H9 (cell line): Measurements from ENCODE around the gene ARL11. TPM values are rescaled to one million over a fixed set of nuclear protein-coding genes. Genes with fewer than 3 reads are reported as not detected.

Source experiments
- DNase-seq: peaks from one replicate; pipeline ENCODE4 v3.0.0-alpha.2; 2017
- H2AFZ ChIP-seq: one replicate; pipeline ENCODE4 v1.6.1; 2013; ENCODE audit warnings: mild to moderate bottlenecking, low read length, control low read depth, moderate library complexity
- H2AK5ac ChIP-seq: 2 replicates; pipeline ENCODE4 v1.6.1; 2013; ENCODE audit warnings: low read length, control low read depth, mixed read lengths; ENCODE audit not compliant: insufficient read length
- H2BK120ac ChIP-seq: one replicate; pipeline ENCODE4 v1.6.1; 2013; ENCODE audit warnings: low read depth, mild to moderate bottlenecking, low read length, control low read depth, inconsistent platforms; ENCODE audit not compliant: poor library complexity, severe bottlenecking
- H2BK12ac ChIP-seq: 2 replicates; pipeline ENCODE4 v1.6.1; 2013; ENCODE audit warnings: low read length, control low read depth, mixed read lengths, low read depth; ENCODE audit not compliant: insufficient read length
- H2BK15ac ChIP-seq: 2 replicates; pipeline ENCODE4 v1.6.1; 2013; ENCODE audit warnings: low read depth, low read length, control low read depth
- H2BK20ac ChIP-seq: one replicate; pipeline ENCODE4 v1.6.1; 2013; ENCODE audit warnings: low read depth, mild to moderate bottlenecking, low read length, control low read depth, inconsistent platforms; ENCODE audit not compliant: poor library complexity, severe bottlenecking
- H2BK5ac ChIP-seq: 2 replicates; pipeline ENCODE4 v1.6.1; 2013; ENCODE audit warnings: low read length, control low read depth, mixed read lengths; ENCODE audit not compliant: insufficient read length
- H3K14ac ChIP-seq: 2 replicates; pipeline ENCODE4 v1.6.1; 2013; ENCODE audit warnings: low read length, control low read depth; ENCODE audit not compliant: insufficient read depth
- H3K18ac ChIP-seq: 2 replicates; pipeline ENCODE4 v1.6.1; 2013; ENCODE audit warnings: low read depth, mild to moderate bottlenecking, mixed read lengths, low read length, control low read depth; ENCODE audit not compliant: insufficient read length
- H3K23ac ChIP-seq: 2 replicates; pipeline ENCODE4 v1.6.1; 2013; ENCODE audit warnings: low read length, control low read depth, mixed read lengths, low read depth; ENCODE audit not compliant: insufficient read length
- H3K23me2 ChIP-seq: 2 replicates; pipeline ENCODE4 v1.6.1; 2013; ENCODE audit warnings: low read depth, mild to moderate bottlenecking, mixed read lengths, low read length, control low read depth; ENCODE audit not compliant: insufficient read length, poor library complexity, severe bottlenecking
- H3K27ac ChIP-seq: 2 replicates; pipeline ENCODE4 v1.5.1; 2013; ENCODE audit warnings: low read length, control low read depth, mixed read lengths, low read depth; ENCODE audit not compliant: insufficient read length
- H3K27me3 ChIP-seq: 2 replicates; pipeline ENCODE4 v1.6.1; 2013; ENCODE audit warnings: low read length, control low read depth, inconsistent platforms; ENCODE audit not compliant: insufficient read depth
- H3K4ac ChIP-seq: 2 replicates; pipeline ENCODE4 v1.6.1; 2013; ENCODE audit warnings: low read depth, mild to moderate bottlenecking, control low read depth, inconsistent platforms, low read length, moderate library complexity
- H3K4me1 ChIP-seq: 2 replicates; pipeline ENCODE4 v1.6.1; 2013; ENCODE audit warnings: low read length, control low read depth, inconsistent platforms; ENCODE audit not compliant: insufficient read depth
- H3K4me2 ChIP-seq: 2 replicates; pipeline ENCODE4 v1.6.1; 2013; ENCODE audit warnings: low read length, control low read depth, mixed read lengths; ENCODE audit not compliant: insufficient read length, insufficient read depth
- H3K56ac ChIP-seq: 2 replicates; pipeline ENCODE4 v1.6.1; 2013; ENCODE audit warnings: low read depth, mild to moderate bottlenecking, mixed read lengths, low read length, control low read depth; ENCODE audit not compliant: insufficient read length
- H3K79me1 ChIP-seq: 2 replicates; pipeline ENCODE4 v1.6.1; 2013; ENCODE audit warnings: low read depth, mild to moderate bottlenecking, moderate library complexity, low read length, control low read depth, inconsistent platforms; ENCODE audit not compliant: insufficient read depth, poor library complexity, severe bottlenecking
- H3K79me2 ChIP-seq: 2 replicates; pipeline ENCODE4 v1.6.1; 2013; ENCODE audit warnings: low read length, control low read depth, inconsistent platforms; ENCODE audit not compliant: insufficient read depth
- H3K9ac ChIP-seq: 2 replicates; pipeline ENCODE4 v1.6.1; 2013; ENCODE audit warnings: low read length, control low read depth, mixed read lengths; ENCODE audit not compliant: insufficient read length; ENCODE audit errors: extremely low read depth
- H3K9me3 ChIP-seq: one replicate; pipeline ENCODE4 v1.6.1; 2013; ENCODE audit warnings: low read depth, low read length, inconsistent platforms; ENCODE audit not compliant: control insufficient read depth
- H3T11ph ChIP-seq: one replicate; pipeline ENCODE4 v1.6.1; 2013; ENCODE audit warnings: mild to moderate bottlenecking, low read length, control low read depth, inconsistent platforms
- H4K20me1 ChIP-seq: one replicate; pipeline ENCODE4 v1.6.1; 2013; ENCODE audit not compliant: control insufficient read depth, insufficient read length, insufficient read depth
- H4K5ac ChIP-seq: 2 replicates; pipeline ENCODE4 v1.6.1; 2013; ENCODE audit warnings: low read depth, mild to moderate bottlenecking, mixed read lengths, low read length, control low read depth; ENCODE audit not compliant: insufficient read length
- H4K8ac ChIP-seq: replicated peaks from 2 replicates; pipeline ENCODE4 v1.6.1; 2013; ENCODE audit warnings: low read length, control low read depth, mixed read lengths, low read depth; ENCODE audit not compliant: insufficient read length
- H4K91ac ChIP-seq: 2 replicates; pipeline ENCODE4 v1.6.1; 2013; ENCODE audit warnings: low read depth, mild to moderate bottlenecking, moderate library complexity, mixed read lengths, low read length, control low read depth; ENCODE audit not compliant: insufficient read length
- H3K27ac Mint-ChIP-seq, 3 experiments: 2 replicates in 2 of 3; 3 replicates in 1 of 3; pipeline ENCODE4 v1.8.0; 2020 to 2021; ENCODE audit warnings: mixed read lengths in 3 of 3, mild to moderate bottlenecking in 1 of 3, moderate library complexity in 1 of 3
- H3K27me3 Mint-ChIP-seq: 2 replicates; pipeline ENCODE4 v1.8.0; 2021; ENCODE audit warnings: low read depth, mild to moderate bottlenecking, moderate library complexity, mixed read lengths
- H3K36me3 Mint-ChIP-seq, 3 experiments: 2 replicates in 2 of 3; 3 replicates in 1 of 3; pipeline ENCODE4 v1.8.0; 2020 to 2021; ENCODE audit warnings: low read depth in 3 of 3, mixed read lengths in 3 of 3; ENCODE audit not compliant: insufficient read depth in 1 of 3
- H3K4me1 Mint-ChIP-seq, 2 experiments: 2 replicates each; pipeline ENCODE4 v1.8.0; 2020; ENCODE audit warnings: mixed read lengths in 2 of 2
- H3K4me3 Mint-ChIP-seq, 2 experiments: 2 replicates in 1 of 2; 3 replicates in 1 of 2; pipeline ENCODE4 v1.8.0; 2020 to 2021; ENCODE audit warnings: mild to moderate bottlenecking in 2 of 2, mixed read lengths in 2 of 2, moderate library complexity in 1 of 2
- H3K9me3 Mint-ChIP-seq, 2 experiments: 2 replicates in 1 of 2; 3 replicates in 1 of 2; pipeline ENCODE4 v1.8.0; 2020; ENCODE audit warnings: mild to moderate bottlenecking in 2 of 2, mixed read lengths in 2 of 2, moderate library complexity in 1 of 2
- WGBS: extraction: QIAGEN DNeasy Blood & Tissue Kit; methylation state at CpG from one replicate; pipeline ENCODE4 v1.1.7; 2013; ENCODE audit warnings: missing lambda C conversion rate, low lambda C conversion rate, mixed read lengths; ENCODE audit not compliant: insufficient read length; ENCODE audit errors: extremely low coverage; 5-methylcytosine and 5-hydroxymethylcytosine counted together
- total RNA-seq: library from RNA; stranded (reverse); gene quantifications from 2 replicates; pipeline ENCODE4 v1.2.1, GENCODE V29; 2021
- TF ChIP-seq, protein P1 (sequence below): fragments of 200-600 bp; sonication (generic); conservative IDR thresholded peaks from 3 replicates; pipeline ENCODE4 v1.8.0; 2021; ENCODE audit warnings: antibody characterized with exemption, mild to moderate bottlenecking

ARL11 gene
- total RNA-seq, 1 experiment from 2014 or later = 0.42 TPM

GRCh38 chr13:49667773-49668172, 39.5 kb downstream of the ARL11 start:
- Histone ChIP-seq H4K5ac (no peak overlapping the region), H3K79me1 (no peaks in the 10 kb centered on the region), H3K23ac (no peak overlapping the region), H4K91ac (no peak overlapping the region), H3K9me3 (no peaks in the 10 kb centered on the region), H3K14ac (no peak overlapping the region), H2BK5ac (no peak overlapping the region), H4K20me1 (no peaks in the 10 kb centered on the region), H2BK15ac (no peak overlapping the region), H3K23me2 (no peaks in the 10 kb centered on the region), H3K9ac (no peak overlapping the region), H3K56ac (no peak overlapping the region), H2BK12ac (no peak overlapping the region), H3K27me3 (no peaks in the 10 kb centered on the region), H3T11ph (no peak overlapping the region), H2BK20ac (no peak overlapping the region), H3K79me2 (no peaks in the 10 kb centered on the region), H3K4me2 (no peak overlapping the region), H3K4ac (no peak overlapping the region), H3K18ac (no peak overlapping the region), H4K8ac (no peak overlapping the region), H3K4me1 (no peaks in the 10 kb centered on the region), H2BK120ac (no peak overlapping the region), H2AFZ (no peak overlapping the region), H3K27ac (no peak overlapping the region), H2AK5ac (no peak overlapping the region)
- Mint-ChIP-seq H3K4me3 (no peak overlapping the region), H3K27ac (no peak overlapping the region), H3K27me3 (no peaks in the 10 kb centered on the region; the same call in 1 of the 2 replicates), H3K9me3 (no peaks in the 10 kb centered on the region; a peak in 1 of 5 replicates), H3K4me1 (peaks cover 27 to 28% of the 10 kb centered on the region in 2 experiments), H3K36me3 (peaks cover 40 to 49% (median 48%) of the 10 kb centered on the region in 3 experiments)
- no peak for DNase-seq
- TF ChIP-seq, protein P1, sequence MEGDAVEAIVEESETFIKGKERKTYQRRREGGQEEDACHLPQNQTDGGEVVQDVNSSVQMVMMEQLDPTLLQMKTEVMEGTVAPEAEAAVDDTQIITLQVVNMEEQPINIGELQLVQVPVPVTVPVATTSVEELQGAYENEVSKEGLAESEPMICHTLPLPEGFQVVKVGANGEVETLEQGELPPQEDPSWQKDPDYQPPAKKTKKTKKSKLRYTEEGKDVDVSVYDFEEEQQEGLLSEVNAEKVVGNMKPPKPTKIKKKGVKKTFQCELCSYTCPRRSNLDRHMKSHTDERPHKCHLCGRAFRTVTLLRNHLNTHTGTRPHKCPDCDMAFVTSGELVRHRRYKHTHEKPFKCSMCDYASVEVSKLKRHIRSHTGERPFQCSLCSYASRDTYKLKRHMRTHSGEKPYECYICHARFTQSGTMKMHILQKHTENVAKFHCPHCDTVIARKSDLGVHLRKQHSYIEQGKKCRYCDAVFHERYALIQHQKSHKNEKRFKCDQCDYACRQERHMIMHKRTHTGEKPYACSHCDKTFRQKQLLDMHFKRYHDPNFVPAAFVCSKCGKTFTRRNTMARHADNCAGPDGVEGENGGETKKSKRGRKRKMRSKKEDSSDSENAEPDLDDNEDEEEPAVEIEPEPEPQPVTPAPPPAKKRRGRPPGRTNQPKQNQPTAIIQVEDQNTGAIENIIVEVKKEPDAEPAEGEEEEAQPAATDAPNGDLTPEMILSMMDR = no peak
- WGBS = no CpG with 5 or more reads among the region's 2 CpGs
